Activated CD8-positive, alpha-beta memory T cell treated with anti-CD3 and anti-CD28 coated beads for 48 hours (primary cell): ENCODE results near the gene CTTN.
"Not testable (repeated sequence)": the region's sequence is repeated elsewhere in the genome, so short reads cannot be mapped to it uniquely, and the experiment has no call there.

ENCODE experiments used
- DNase-seq, 3 experiments: peaks; one replicate each; pipeline ENCODE4 v3.0.0-alpha.2; 2020; ENCODE audit warnings: low read depth in 2 of 3, low spot score in 2 of 3

The CTTN gene

DNA sequence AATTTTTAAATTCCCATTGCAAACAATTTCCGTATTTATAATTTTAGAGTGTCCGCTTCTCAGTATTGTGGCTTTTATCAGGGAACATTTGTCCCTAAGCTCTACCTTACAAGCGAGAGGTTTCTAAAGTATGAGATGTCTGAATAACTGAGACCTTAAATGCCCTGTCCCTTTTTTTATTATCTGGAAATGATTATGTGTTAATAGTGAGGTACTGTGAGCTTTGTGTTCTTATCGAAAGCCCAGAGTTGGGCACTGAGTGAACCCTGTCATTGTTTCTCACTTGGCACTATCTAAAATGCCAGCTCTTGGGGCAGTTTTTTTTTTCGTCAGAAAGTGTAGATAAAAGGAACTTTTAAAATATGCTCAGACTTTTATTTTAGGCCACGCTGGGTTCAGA is 9.5 kb downstream of the CTTN start:
- DNase-seq, result no peak

DNA sequence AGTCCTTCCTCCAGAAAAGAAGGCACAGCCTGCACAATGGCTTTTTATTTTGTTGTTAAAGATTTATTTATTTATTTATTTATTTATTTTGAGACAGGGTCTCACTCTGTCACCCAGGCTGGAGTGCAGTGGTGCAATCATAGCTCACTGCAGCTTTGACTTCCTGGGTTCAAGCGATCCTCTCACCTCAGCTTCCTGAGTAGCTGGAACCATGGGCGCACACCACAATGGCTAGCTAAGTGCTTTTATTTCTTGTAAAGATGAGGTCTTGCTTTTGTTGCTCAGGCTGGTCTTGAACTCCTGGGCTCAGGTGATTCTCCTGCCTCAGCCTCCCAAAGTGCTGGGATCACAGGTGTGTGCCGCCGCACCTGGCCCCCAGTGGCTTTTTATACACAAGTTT is 10.0 kb downstream of the CTTN start:
- not testable (repeated sequence) for DNase-seq

DNA sequence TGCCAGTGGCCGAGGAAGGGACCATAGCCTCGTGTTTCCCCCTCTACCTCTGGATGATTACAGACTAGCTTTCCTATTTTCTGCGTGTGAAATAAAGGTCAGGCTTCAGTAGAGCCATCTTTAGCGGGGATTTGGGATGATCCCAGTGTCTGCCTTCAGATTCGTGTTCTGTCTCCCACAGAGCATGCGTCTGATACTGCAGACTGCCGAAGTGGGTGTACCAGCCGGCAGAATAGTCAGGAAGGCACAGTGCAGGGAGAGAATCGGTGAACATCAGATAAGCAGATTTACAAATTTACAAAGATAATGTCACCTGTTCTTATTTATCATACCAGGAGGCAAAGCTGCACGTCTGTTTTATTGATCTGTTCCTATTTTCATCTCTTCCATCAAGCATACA is 11.1 kb downstream of the CTTN start:
- no peak for DNase-seq

DNA sequence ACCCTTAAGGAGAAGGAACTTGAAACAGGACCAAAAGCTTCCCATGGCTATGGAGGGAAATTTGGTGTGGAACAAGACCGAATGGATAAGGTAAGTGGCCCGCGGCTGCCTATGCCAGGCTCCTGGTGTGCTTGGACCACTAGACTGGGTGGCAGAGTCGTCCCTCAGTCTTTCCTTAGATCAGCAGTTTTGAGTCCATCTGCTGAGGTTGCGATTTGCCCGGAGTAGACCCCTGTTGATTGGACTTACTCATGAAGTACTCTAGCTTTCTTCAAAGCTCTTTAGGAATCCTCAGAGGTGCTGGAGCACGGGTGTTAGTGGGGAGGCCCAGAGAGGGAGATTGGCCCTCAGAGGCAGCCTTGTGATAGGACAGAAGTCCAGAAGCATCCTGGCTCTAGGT is 11.5 kb downstream of the CTTN start:
- DNase-seq, result no peak

DNA sequence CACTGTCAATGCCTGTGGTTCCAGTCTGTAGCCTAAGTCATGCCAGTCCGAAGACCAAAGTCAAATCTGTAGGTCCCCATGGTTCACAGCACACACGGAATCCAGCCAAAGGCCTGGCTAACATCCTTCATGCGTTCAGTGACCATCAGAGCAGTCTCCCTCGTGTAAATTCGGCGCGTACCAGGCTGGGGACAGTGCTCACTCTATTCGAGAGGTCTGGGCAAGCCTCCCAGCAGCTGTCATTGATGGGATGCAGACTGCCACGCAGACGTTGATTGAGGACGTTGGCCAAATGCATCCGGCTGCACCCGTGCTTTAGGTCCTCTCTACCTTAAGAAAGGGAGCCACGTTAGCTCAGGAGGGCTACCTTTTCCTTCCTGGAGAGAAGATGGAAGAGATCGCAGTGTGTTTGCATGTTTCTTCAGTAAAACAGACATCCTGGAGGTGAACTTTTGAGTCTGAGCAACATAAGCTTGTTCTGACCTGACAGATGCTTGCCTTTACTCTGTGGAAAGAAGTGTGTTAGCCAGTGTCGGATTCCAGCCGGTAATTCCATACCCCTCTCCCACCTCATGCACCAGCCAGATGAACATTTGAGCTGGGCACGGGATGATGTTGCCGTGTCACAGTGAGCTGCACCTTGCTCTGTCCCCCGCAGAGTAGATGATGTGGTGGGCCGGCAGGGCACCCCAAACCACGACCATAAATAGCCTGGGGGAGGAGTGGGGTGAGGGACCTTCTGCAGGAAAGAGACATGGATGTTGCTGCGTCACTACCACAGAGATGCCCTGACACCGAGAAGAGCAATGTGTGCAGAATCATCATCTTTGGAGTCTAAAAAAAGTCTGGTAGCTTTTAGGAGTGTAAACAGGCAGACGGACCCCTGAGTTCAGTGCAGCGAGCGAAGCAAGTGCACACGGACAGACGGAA is 12.2 kb downstream of the CTTN start:
- no peak for DNase-seq

DNA sequence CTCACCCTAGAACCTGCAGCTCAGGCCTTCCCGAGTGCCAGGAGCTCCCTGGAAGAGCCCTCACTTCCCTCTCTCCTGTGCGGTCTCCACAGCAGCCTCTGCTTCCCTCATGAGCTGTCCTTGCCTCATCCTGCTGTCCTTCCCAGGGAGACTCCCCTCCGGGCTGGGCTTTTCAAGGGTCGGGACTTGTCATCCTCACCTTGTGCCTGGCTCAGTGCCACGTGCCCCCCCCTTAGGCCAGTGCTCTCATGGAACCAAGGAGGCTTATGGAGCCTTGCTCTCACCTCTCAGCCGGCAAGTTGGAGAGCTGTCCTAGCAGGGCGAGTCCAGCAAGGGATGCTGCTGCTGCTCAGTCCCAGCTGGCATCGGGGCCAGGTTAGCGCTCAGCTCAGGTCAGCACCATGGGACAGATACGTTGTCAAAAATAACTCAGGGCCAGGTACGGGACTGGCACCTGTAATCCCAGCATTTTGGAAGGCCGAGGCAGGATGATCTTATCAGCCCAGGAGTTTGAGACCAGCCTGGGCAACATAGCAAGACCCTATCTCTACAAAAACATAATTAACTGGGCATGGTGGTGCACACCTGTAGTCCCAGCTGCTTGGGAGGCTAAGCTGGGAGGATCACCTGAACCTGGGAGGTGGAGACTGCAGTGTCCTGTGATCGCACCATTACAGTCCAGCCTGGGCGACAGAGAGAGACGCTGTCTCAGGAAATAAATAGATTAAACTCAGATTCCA is 13.6 kb downstream of the CTTN start:
- no peak for DNase-seq

DNA sequence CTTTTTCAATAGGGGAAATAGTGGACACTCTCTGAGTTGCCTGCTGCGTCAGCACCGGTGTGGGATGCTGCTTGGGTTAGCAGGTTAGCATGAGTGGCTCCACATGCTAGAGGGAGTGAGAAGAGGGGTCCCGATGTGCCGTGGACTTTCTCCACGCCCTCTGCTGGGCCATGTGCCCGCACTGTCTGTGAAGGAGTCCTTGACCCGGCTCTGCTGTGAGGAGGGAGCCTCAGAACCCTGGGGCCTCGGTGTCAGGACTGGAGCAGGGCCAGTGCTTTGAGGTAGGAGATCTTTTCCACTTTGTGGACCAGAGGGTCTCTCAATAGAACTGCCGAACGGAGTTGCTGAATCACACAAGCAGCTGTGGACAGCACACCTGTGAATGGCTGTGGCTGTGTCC is 14.8 kb downstream of the CTTN start:
- DNase-seq, result no peak

DNA sequence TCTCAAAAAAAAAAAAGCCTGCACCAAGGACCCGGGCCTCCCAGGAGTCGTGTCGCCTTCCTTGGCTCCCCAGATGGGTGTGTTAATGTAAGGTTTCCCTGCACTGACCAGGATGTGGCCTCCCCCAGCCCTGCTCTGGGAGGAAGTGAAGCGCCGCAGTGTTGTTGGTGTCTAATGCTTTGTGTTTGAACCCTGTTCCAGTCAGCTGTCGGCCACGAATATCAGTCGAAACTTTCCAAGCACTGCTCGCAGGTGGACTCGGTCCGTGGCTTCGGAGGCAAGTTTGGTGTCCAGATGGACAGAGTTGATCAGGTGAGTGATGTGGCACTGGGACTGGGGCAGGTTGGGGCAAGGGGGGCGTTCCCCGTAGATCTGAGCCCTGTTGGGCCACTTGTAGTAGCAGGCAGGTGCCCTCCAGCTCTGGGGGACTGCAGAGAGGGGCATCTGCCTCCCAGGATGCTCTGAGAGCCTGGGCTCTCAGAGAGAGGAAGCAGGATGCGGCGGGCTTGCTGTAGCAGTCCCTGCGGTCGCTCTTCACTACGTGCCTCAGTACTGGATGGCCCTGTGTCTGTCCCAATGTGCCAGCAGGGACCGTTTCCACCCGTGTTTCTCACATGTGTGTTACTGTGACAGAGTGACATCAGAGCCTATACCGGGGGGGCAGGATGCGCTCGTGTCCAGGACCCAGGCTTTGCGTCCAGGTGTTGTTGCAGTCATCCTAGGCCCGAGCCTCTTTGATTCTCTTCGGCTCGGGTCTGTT is 16.2 kb downstream of the CTTN start:
- no peak for DNase-seq

DNA sequence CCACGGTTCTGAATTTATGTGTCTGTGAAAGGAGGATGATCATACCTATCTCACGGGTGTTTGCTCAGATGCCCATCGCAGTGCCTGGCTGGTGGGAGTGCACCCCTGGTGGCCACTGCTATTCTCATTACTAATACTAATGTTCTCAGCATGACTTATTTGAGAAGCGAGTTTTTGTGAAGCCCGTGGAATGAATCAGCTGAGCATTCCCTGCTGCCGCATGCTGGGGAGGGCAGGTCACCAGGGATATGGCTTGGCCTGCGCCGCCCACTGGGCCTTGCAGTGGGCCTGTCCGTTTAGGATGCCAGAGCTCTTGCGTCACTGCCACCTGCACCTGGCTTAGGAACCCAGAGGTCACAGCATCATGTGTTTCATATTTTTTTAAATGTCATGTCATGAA is 16.9 kb downstream of the CTTN start:
- DNase-seq, result no peak

DNA sequence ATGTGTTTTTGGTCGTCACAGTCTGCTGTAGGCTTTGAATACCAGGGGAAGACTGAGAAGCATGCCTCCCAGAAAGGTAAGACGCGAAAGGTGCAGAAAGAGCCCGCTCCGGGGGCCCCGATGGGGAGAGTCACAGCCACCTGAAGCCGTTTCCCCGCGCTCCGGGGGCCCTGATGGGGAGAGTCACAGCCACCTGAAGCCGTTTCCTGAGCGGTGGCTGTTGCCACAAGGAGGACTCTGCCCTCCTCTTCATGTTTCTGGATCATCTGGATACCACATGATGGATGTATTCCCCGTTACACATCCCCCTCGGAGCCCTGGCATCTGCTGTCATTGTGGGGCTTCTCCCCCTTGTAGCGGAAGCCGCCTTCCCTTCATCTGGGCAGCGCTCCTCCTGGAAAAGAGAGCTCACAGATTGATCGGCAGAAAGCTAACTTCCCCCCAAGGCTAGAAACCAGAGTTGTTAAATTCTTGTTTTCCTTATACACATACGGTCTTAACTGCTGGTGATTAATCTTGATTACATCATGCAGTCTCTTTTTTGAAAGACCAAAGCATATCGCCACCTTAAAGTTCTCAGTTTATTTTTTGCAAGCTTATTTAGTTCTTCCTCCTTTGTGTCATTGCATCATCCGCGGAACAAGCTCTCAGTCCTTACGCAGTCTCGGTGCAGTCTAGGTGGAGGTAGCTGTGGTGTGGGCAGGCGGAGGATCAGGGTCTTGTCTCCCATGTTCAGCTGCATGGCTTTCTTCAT is 17.5 kb downstream of the CTTN start:
- no peak for DNase-seq

DNA sequence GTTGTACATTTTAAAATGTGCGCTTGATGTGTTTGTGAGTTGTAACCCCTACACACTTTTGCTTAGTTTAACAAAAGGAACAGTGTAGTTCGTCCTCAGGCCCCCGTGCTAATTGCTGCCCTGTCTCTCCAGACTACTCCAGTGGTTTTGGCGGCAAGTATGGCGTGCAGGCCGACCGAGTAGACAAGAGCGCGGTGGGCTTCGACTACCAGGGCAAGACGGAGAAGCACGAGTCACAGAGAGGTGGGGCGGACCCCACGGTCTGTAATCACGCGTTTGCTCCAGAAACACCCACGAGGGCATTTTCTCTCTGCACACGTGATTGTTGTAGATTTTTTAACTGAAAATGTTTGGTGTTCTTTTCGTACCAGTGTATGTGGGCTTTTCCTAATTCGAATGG is 18.6 kb downstream of the CTTN start:
- no peak for DNase-seq

DNA sequence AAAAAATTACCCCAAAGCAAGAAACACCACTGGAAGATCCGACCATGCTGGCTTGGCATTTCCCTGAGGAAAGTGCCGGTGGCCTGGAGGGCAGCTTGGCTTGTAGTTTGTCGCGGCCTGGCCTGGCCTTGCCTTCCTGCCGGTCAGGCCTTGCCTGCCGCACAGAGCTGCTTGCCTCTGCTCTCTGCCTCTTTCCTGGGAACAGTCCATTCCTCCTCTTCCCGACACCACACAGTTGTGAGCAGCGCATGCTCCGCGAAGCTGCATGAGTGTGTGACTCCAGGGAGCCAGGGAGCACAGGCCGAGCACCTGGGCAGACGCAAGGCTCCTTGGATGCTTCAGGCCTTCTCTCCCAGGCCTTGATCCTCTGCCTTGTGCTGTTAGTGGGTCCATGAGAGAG is 19.8 kb downstream of the CTTN start:
- DNase-seq, result no peak

DNA sequence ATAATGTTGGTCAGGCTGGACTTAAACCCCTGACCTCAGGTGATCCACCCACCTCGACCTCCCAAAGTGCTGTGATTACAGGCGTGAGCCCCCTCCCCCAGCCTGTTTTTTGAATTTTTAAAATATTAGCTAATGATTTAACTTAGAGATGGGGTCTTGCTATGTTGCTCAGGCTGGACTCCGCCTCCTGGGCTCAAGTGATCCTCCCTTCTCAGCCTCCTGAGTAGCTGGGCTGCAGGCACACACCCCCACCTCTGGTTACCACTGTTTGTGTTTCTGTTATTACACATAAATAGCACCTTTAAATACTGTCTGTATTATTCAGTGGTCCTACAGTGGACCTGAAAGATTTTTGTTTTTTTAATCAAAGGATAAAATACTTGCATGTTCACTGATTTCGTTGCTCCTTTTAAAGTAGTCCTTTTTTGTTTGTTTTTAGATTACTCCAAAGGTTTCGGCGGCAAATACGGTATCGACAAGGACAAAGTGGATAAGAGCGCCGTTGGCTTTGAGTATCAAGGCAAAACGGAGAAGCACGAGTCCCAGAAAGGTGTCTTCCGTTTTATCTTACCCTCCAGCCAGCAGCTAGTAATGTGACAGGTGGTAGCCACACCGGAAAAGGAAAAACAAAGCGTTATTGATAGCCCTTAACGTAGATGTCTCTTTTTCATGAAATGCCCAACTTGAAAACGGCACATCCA is 21.1 kb downstream of the CTTN start:
- DNase-seq, result no peak

DNA sequence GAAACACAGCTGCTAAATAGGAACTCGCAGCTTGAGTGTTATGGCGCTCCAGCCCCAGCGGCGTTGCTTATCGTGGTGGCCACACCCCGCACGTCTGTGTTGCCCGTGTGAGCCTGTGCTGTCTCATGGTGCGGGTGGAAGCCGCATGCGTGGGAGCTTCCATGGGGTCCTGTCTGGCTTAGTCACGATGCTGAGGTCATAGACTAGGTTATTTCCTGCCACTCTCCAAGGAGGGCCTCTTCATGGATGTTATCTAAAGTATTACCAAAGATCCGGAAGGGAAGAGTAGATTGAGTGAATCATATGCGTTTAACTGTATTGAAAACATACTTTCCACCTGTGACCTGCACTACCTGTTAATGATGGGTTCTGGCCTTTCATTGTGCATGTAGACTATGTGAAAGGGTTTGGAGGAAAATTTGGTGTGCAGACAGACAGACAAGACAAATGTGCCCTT is 21.7 kb downstream of the CTTN start:
- no peak for DNase-seq

DNA sequence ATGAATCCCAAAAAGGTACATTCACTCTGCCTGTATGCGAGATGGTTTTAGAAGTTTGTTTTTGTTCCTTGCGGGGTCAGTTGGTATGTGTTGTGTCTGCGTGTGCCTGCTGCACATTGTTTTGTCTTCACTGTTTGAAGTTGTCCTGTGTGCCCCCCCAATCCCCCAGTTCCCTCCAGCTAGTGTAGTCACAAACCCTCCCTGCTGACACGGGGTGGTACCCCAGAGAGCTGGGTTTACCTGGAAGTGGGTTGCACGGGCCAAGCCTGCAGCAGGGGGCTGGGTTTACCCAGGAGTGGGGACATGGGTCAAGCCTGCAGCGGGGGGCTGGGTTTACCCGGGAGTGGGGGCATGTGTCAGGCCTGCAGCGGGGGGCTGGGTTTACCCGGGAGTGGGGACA is 22.2 kb downstream of the CTTN start:
- DNase-seq, result no peak

DNA sequence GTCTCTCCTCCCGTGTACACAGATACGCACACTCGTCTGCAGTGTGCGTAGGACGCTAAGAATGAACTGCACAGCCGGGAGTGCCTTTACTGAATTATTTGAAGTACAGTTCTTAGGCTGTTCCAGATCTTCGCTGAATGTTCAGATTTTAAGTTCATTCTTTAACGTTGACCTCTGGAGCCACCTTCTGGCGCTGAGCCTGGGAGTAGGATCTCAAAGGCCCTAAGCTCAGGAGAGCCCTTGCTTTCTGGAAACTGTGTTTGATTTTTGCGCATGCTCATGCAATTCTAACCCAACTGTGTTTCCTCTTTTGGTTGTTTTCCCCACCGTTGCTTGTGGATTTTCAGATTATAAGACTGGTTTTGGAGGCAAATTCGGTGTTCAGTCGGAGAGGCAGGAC is 22.8 kb downstream of the CTTN start:
- no peak for DNase-seq

DNA sequence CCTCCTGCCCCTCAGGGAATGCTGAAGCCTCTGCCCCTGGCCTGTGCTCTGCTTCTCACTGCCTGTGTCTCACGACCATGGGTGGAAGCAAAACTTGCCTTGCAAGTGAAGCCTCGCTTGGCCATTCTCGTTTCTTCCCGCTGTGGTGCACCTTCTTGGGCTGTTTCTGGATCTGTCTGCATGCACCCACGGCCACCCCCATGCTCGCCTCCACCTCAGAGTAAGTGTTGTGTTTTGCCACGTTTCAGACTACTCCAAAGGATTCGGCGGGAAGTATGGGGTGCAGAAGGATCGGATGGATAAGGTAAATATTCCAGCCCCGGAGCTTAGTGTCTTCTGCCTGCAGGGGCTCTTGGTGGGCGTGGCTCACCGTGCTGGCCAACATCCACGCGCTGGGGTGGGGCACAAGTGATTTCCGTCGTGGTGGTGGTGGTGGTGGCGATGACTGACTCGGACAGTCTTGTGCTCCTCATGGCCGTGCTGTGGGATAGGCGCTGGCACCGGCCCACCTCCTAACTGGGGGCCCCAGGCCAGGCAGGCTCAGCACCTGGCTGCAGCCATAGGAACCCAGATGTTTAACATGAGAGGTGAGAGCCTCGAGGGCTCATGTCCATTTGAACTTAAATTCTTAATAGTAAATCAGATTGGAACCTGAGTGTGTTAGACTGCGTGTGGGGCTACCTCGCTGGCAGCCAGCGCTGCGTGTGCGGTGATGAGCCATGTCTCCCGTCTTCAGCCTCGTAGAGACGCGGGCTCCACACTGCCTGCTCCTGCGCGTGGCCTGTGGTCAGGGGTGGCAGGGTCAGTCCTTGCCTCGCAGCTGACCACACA is 24.6 kb downstream of the CTTN start:
- DNase-seq, result no peak

DNA sequence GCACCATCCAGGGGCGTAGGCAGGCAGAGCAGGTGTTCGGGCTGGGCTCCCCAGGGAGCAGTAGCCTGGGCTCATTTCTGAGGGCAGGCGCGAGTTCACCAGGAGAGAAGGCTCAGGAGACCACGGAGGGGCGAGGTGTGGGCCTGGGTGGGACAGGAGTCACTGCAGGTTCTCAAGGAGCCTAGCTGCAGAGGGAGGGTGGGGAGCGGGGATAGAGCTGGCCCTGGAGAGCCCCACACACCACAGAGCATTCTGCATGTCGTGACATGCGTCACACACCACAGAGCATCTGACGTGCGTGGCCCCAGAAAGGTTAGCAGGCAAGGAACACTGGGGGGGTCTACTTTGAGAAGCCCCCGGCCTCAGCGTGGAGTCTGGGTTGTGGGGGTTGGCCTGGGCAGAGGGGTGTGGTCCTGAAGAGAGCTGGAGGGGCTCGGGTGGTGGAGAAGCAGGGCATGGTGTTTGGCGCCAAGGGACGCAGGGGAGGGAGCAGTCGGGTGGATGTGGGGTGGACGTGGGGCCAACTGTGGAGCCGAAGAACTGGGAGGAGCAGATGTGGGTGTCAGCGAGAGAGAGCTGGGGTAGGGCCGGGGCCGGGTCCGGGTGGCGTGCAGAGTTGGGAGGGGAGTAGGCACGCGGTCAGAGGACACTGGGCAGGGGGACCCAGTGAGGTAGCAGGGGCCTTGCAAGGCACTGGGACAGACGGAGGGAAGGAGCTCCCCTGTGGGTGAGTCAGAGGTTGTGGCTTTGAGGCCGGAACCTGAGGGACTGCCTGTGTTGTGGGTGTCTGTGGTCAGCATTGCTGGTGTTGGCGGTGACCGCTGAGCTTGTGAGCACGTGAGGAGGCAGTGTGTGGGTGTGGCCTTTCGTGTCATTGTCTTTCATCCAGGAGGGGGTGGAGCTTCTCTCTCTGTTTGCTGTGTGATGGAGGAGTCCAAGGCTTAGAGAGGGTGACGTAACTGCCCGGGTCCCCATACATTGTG is 25.5 kb downstream of the CTTN start:
- DNase-seq, result peak; percentile 23 to 53 (median 26)
